OCI-LY1 (cell line): ENCODE data around the gene NR1I2.

Experiments
- CTCF ChIP-seq: fragments of 200-600 bp; sonication (generic), shearing (Covaris generic); IDR thresholded peaks from 2 replicates; pipeline ENCODE4 v1.5.1; 2017; ENCODE audit warnings: mild to moderate bottlenecking, antibody characterized with exemption, low read length, moderate library complexity, mixed read lengths
- EZH2 ChIP-seq: fragments of 200-600 bp; sonication (generic), shearing (Covaris generic); IDR thresholded peaks from 2 replicates; pipeline ENCODE4 v1.8.0; 2017; ENCODE audit warnings: borderline replicate concordance, mixed run types, mild to moderate bottlenecking, antibody characterized with exemption, low read length, moderate library complexity, mixed read lengths

GRCh38 chr3:119796785-119797184 lies 14.9 kb downstream of the NR1I2 start:
- TF ChIP-seq CTCF, result no peak
- no peak for TF ChIP-seq EZH2
